HCT116 (cell line): ENCODE data around the gene KCNJ8.

Experiments used
- POLR2A ChIP-seq: IDR thresholded peaks from 2 replicates; pipeline ENCODE4 v1.7.0; 2011; ENCODE audit warnings: borderline replicate concordance; ENCODE audit not compliant: insufficient read depth, insufficient read length; ENCODE audit errors: extremely low read depth
- RAD21 ChIP-seq: IDR thresholded peaks from 2 replicates; pipeline ENCODE4 v1.6.1; 2012; ENCODE audit warnings: low read depth, mild to moderate bottlenecking
- TF ChIP-seq, protein P1 (sequence below): IDR thresholded peaks from 2 replicates; pipeline ENCODE4 v1.6.1; 2012

DNA sequence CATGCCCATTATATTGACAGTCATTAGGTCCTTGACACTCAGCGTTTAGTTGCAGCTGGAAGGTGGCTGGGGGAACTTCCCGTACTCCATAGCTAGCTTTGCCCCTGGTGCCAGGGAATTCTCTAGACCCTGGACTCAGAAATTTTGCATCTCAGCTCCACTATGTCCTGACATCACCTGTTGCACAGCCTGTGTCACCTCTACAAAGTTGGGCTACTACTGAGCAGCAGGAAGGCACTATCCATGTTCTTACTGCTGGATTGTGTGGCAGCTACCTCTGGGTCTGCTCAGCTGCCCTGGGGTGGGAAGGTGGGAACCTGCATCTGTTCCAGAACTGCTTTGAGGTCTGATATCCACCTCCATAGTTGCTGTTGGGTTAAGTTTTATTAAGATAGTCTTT is 11.0 kb downstream of the KCNJ8 start:
- TF ChIP-seq RAD21 = no peak
- no peak for TF ChIP-seq POLR2A
- TF ChIP-seq, protein P1, sequence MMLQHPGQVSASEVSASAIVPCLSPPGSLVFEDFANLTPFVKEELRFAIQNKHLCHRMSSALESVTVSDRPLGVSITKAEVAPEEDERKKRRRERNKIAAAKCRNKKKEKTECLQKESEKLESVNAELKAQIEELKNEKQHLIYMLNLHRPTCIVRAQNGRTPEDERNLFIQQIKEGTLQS = no peak
